GM06990 (cell line): ENCODE measurements around the gene EXOSC9.
A peak's percentile ranks its signal among the peaks of the same experiment; 100 is the strongest.
"Not testable (repeated sequence)": the region's sequence is repeated elsewhere in the genome, so short reads cannot be mapped to it uniquely, and the experiment has no call there.

ENCODE experiments used
- DNase-seq: peaks from one replicate; pipeline ENCODE4 v3.0.0-alpha.2; 2011; ENCODE audit not compliant: insufficient read length; ENCODE audit errors: extremely low read depth
- H3K27me3 ChIP-seq: replicated peaks from 2 replicates; pipeline ENCODE4 v1.6.0; 2011; ENCODE audit warnings: low read length; ENCODE audit not compliant: control insufficient read depth, insufficient read depth
- H3K36me3 ChIP-seq: 2 replicates; pipeline ENCODE4 v1.5.1; 2011; ENCODE audit warnings: low read length; ENCODE audit not compliant: control insufficient read depth, insufficient read depth
- H3K4me3 ChIP-seq: replicated peaks from 2 replicates; pipeline ENCODE4 v1.5.1; 2011; ENCODE audit warnings: low read depth, mild to moderate bottlenecking, control low read depth, low read length
- TF ChIP-seq, protein P1 (sequence below): IDR thresholded peaks from 2 replicates; pipeline ENCODE4 v1.5.1; 2011; ENCODE audit warnings: low read length, control low read depth, mild to moderate bottlenecking, inconsistent platforms; ENCODE audit not compliant: insufficient read depth, poor library complexity, severe bottlenecking

EXOSC9 gene

DNA sequence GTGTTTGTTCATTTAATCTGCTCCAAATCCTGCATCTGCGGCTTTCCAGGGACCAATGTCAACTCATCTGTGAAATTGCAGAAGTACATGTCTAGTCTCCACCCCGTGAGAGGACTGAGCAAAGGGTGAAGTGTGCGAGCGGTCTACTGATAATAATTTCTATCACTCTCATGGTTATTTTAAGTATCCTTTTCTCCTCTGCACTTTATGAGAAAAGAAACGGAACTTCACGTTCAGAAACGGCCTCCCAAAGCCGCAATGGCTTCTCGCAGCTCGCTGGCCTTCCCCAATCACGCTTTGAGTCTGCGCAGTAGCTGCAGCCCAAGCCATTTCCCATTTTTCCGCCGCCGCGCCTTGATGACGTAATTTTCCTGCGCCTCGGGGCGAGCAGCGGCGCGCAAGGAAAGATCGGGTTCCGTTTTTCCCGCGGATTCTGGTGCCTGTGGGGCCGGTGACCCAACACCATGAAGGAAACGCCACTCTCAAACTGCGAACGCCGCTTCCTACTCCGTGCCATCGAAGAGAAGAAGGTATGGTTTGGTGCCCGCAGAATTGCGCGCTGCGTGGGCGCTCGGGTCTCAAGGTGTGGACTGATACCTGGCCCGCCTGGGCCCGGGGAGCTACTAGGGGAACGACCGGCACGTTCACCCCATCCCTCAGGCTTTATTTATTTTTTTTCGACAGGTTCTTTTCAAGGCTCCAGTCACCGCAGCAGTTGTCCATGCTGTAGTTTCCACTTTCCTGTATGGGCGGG lies at the start of gene EXOSC9:
Gene EXOSC9 (plus strand): TSS at position 363 of the 754 bp plus-strand sequence. CDS start 102 bp downstream, at position 465.
- H3K27me3 ChIP-seq, result no peaks in the 10 kb centered on the region
- H3K4me3 ChIP-seq, result peak within 1 kb of the TSS; percentile 80
- TF ChIP-seq, protein P1, sequence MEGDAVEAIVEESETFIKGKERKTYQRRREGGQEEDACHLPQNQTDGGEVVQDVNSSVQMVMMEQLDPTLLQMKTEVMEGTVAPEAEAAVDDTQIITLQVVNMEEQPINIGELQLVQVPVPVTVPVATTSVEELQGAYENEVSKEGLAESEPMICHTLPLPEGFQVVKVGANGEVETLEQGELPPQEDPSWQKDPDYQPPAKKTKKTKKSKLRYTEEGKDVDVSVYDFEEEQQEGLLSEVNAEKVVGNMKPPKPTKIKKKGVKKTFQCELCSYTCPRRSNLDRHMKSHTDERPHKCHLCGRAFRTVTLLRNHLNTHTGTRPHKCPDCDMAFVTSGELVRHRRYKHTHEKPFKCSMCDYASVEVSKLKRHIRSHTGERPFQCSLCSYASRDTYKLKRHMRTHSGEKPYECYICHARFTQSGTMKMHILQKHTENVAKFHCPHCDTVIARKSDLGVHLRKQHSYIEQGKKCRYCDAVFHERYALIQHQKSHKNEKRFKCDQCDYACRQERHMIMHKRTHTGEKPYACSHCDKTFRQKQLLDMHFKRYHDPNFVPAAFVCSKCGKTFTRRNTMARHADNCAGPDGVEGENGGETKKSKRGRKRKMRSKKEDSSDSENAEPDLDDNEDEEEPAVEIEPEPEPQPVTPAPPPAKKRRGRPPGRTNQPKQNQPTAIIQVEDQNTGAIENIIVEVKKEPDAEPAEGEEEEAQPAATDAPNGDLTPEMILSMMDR, result no peak
- H3K36me3 ChIP-seq, result peaks cover 4% of the 10 kb centered on the region; the same call in 1 of the 2 replicates
- peak; percentile 90 for DNase-seq

- not testable (repeated sequence) for DNase-seq
These were observed 49.0 kb upstream of the EXOSC9 start for GRCh38 chr4:121752142-121752541.

DNA sequence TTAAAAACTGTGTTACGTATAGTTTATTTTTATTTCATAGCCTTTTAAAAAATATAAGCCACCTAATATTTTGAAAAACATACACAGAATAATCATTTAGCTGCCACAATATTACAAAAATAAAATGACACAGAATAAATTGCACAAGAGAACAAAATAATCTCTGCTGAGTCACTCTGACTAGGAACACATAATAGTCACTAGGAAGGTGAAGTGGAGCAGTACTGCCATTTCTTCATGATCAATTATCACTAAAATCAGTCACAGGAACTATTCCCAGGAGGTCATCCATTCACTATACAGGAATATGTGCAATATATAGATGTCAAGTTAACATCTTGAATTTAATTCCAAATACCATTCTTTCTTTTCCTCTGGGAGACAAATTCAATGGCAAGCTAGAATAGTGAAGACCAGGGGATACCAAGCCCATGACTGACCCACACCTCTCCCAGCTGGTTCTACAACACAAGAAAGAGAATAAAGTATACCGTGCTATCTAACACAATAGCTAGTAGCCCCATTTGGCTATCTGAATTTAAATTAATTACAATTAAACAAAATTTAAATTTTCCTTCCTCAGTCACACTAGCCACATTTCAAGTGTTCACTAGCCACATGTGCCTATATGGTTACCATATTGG lies 42.1 kb upstream of the EXOSC9 start:
- no peaks in the 10 kb centered on the region for H3K36me3 ChIP-seq
- H3K27me3 ChIP-seq, result no peaks in the 10 kb centered on the region
- H3K4me3 ChIP-seq, result no peak overlapping the region
- TF ChIP-seq, protein P1, result no peak
- no peak for DNase-seq

More at GRCh38 chr4:121752142-121752541, 49.0 kb upstream of the EXOSC9 start:
- not testable (repeated sequence) for H3K36me3 ChIP-seq, H3K4me3 ChIP-seq, H3K27me3 ChIP-seq

GRCh38 chr4:121760205-121760604 lies 40.9 kb upstream of the EXOSC9 start:
- TF ChIP-seq, protein P1, result no peak
- H3K4me3 ChIP-seq, result no peak overlapping the region
- no peaks in the 10 kb centered on the region for H3K36me3 ChIP-seq
- DNase-seq, result no peak
- peaks cover 2% of the 10 kb centered on the region for H3K27me3 ChIP-seq

- TF ChIP-seq, protein P1, result no peak
- no peak for DNase-seq
- no peaks in the 10 kb centered on the region for H3K36me3 ChIP-seq
- H3K4me3 ChIP-seq, result peak overlapping the region; percentile 33; the same call in 1 of the 2 replicates
- H3K27me3 ChIP-seq, result peaks cover 2% of the 10 kb centered on the region
These were observed 36.8 kb upstream of the EXOSC9 start for GRCh38 chr4:121764303-121764701.

GRCh38 chr4:121764702-121765367 lies 36.3 kb upstream of the EXOSC9 start, which contains the start of gene SMIM43:
Gene SMIM43, minus strand, starts transcription at chr4:121765164. Its CDS starts 59 bp downstream, at chr4:121765105.
- DNase-seq, result peak; percentile 9
- no peaks in the 10 kb centered on the region for H3K36me3 ChIP-seq
- H3K4me3 ChIP-seq, result peak within 1 kb of the TSS; percentile 33
- TF ChIP-seq, protein P1, result no peak
- peaks cover 2% of the 10 kb centered on the region for H3K27me3 ChIP-seq
